A673 (cell line): ENCODE data around the gene CSRP1. TPM values are rescaled to one million over a fixed set of nuclear protein-coding genes. Genes with fewer than 3 reads are reported as not detected.

ENCODE experiments used
- BruUV-seq: library from RNA; stranded (reverse); fragments of 400-500 nt; replicated peaks from 2 replicates; lab custom pipeline; 2021; lab: Mats Ljungman, UMichigan
- CTCF ChIA-PET: fragments of 300-600 bp; sonication (Branson Sonifier 250); formaldehyde crosslinking; loops from one replicate; lab custom pipeline; 2022; ENCODE audit warnings: antibody characterized with exemption; lab: Charles Lee
- POLR2A ChIA-PET: fragments of 300-600 bp; sonication (Branson Sonifier 250); formaldehyde crosslinking; loops from one replicate; lab custom pipeline; 2022; ENCODE audit warnings: antibody characterized with exemption; ENCODE audit not compliant: low non-redundant PET; lab: Charles Lee
- DNase-seq: peaks from one replicate; pipeline ENCODE4 v3.0.0-alpha.2; 2015; ENCODE audit warnings: low spot score
- H3K27ac ChIP-seq: fragments of 200-600 bp; sonication (generic); 2 replicates; pipeline ENCODE4 v1.5.1; 2016; ENCODE audit warnings: mixed run types, low read depth, mild to moderate bottlenecking, mixed read lengths, antibody characterized with exemption, low read length; ENCODE audit not compliant: poor library complexity, severe bottlenecking
- H3K27me3 ChIP-seq: fragments of 200-600 bp; sonication (generic); replicated peaks from 2 replicates; pipeline ENCODE4 v1.6.1; 2017; ENCODE audit warnings: mixed run types, low read depth, mild to moderate bottlenecking, mixed read lengths, antibody characterized with exemption, low read length; ENCODE audit not compliant: insufficient read depth, poor library complexity
- H3K36me3 ChIP-seq: fragments of 200-600 bp; sonication (generic); 2 replicates; pipeline ENCODE4 v1.6.1; 2016; ENCODE audit warnings: mixed run types, mild to moderate bottlenecking, mixed read lengths, antibody characterized with exemption, low read length; ENCODE audit not compliant: insufficient read depth, poor library complexity, severe bottlenecking
- H3K4me1 ChIP-seq: fragments of 200-600 bp; sonication (generic); 2 replicates; pipeline ENCODE4 v1.6.1; 2017; ENCODE audit warnings: mixed run types, mild to moderate bottlenecking, mixed read lengths, antibody characterized with exemption, low read length; ENCODE audit not compliant: insufficient read depth, poor library complexity, severe bottlenecking
- H3K4me3 ChIP-seq: fragments of 200-600 bp; sonication (generic); 2 replicates; pipeline ENCODE4 v1.5.1; 2016; ENCODE audit warnings: low read depth, mixed run types, mild to moderate bottlenecking, mixed read lengths, low read length; ENCODE audit not compliant: poor library complexity, severe bottlenecking
- H3K9me3 ChIP-seq: fragments of 200-600 bp; sonication (generic); 2 replicates; pipeline ENCODE4 v1.6.1; 2016; ENCODE audit warnings: mixed run types, low read depth, mild to moderate bottlenecking, mixed read lengths, antibody characterized with exemption, low read length; ENCODE audit not compliant: poor library complexity, severe bottlenecking
- CTCF ChIP-seq: fragments of 300-800, 200-600 bp; sonication (generic); conservative IDR thresholded peaks from 2 replicates; pipeline ENCODE4 v1.5.1; 2017; ENCODE audit warnings: low read depth, mild to moderate bottlenecking, antibody characterized with exemption, low read length, moderate library complexity, mixed read lengths
- EZH2 ChIP-seq: fragments of 200-600 bp; sonication (generic); IDR thresholded peaks from 2 replicates; pipeline ENCODE4 v1.6.1; 2017; ENCODE audit warnings: borderline replicate concordance, low read depth, mild to moderate bottlenecking, mixed read lengths, antibody characterized with exemption, low read length; ENCODE audit not compliant: poor library complexity, severe bottlenecking
- intact Hi-C: fragments of 100-400 bp; cut with micrococcal nuclease; formaldehyde crosslinking; loops from one replicate; pipeline ENCODE4 v1.10.0; 2022; ENCODE audit not compliant: unreplicated experiment
- total RNA-seq: library from RNA; stranded (reverse); gene quantifications from 2 replicates; pipeline ENCODE4 v1.2.3, GENCODE V29; 2021

CSRP1 gene
- total RNA-seq, 1 experiment from 2014 or later: 517 TPM

DNA sequence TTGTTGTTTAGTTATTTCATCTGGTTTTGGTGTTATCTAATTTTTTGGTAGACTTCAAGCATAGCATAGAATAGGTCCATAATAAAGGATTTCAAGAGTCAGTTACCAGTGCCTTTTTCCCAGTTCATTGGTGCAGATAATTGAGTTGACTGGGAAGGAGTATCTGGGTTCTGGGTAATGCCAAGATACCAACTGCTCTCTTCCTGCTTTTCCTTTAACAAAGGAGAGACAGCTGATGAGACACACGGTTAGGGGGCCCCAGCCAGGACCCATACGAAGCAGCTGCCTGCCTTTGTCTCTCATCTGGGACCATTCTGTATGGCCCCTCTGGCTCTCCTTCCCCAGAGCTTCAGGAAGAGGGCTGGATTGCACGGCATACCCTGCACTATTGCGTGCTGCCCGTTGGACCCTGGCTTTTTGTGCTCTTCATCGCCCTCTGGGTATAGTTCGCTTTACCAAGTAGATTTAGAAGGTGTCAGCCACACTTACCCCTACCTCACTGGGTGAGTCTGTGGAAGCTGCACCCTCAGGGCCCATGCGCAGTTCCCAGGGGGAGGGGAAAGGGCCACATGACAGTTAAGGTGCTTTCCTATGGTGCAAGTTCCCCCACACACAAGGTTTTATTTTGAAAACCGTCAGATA lies 39.0 kb upstream of the CSRP1 start:
- peak; percentile 58 for DNase-seq
- no peak overlapping the region for H3K27ac ChIP-seq
- no peaks in the 10 kb centered on the region for H3K9me3 ChIP-seq
- no peak overlapping the region for H3K4me3 ChIP-seq
- ChIA-PET POLR2A (no interaction called here), CTCF (interaction anchor here (1.8 kb wide), 1 partner anchor 14 kb away, joined by 5 read pairs; no protein-coding TSS in a partner anchor)
- no peaks in the 10 kb centered on the region for H3K36me3 ChIP-seq
- intact Hi-C loops: no loop called here
- peak; percentile 47 for TF ChIP-seq CTCF
- TF ChIP-seq EZH2: no peak
- H3K27me3 ChIP-seq: no peaks in the 10 kb centered on the region
- BruUV-seq: no TSS peak
- H3K4me1 ChIP-seq: peaks cover 38% of the 10 kb centered on the region

- no peak overlapping the region for H3K27ac ChIP-seq
- peaks cover 46% of the 10 kb centered on the region for H3K4me1 ChIP-seq
- no peak for DNase-seq
- H3K27me3 ChIP-seq: no peaks in the 10 kb centered on the region
- no peak overlapping the region for H3K4me3 ChIP-seq
- POLR2A ChIA-PET: no interaction called here
- TF ChIP-seq EZH2 (no peak), CTCF (no peak)
- no TSS peak for BruUV-seq
- CTCF ChIA-PET: no interaction called here
- no peaks in the 10 kb centered on the region for H3K36me3 ChIP-seq
- no peaks in the 10 kb centered on the region for H3K9me3 ChIP-seq
- intact Hi-C loops: no loop called here
Measured at GRCh38 chr1:201544710-201545109, 37.8 kb upstream of the CSRP1 start.

DNA sequence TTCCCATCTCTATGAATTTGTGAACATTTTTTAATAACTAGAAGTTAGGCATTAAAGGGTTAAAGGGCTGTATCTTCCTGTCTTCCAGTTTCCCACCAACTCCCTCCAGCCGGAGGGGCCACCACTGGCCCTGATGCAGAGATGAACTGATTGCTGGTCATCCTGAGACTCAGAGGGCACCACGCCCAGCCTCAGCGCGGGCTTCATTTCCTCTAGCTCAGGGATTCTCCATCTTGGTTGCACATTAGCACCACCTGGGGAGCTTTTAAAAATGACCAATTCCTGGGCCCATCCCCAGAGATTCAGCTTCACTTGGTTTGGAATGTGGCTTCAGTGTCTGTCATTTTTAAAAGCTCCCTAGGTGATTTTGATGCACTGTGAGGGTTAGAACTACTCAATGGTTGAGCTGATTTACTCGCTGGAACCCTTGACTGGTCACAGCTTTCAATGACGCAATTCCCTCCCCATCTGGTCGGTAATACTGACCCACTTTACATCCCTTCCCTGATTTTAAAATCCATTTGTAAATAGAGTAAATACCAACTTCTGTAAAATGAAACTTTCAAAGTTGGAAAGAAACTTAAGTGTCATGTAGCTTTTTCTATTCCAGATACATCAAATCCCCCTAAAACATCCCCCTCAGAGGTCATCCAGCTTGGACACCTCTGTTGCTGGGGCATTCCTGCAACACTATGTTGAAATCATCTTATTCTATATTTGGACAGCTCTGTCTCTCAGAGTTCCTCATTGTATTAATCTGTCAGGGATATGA lies 37.1 kb upstream of the CSRP1 start:
- no peaks in the 10 kb centered on the region for H3K9me3 ChIP-seq
- H3K27ac ChIP-seq: no peak overlapping the region
- ChIA-PET POLR2A (no interaction called here), CTCF (no interaction called here)
- intact Hi-C loops: no loop called here
- BruUV-seq: no TSS peak
- DNase-seq: no peak
- H3K4me3 ChIP-seq: no peak overlapping the region
- H3K27me3 ChIP-seq: no peaks in the 10 kb centered on the region
- no peak for TF ChIP-seq CTCF
- TF ChIP-seq EZH2: no peak
- H3K4me1 ChIP-seq: peaks cover 46% of the 10 kb centered on the region
- no peaks in the 10 kb centered on the region for H3K36me3 ChIP-seq
